ENCODE data around the gene MAPK14.
A peak's percentile ranks its signal among the peaks of the same experiment; 100 is the strongest.

MAPK14 gene

DNA sequence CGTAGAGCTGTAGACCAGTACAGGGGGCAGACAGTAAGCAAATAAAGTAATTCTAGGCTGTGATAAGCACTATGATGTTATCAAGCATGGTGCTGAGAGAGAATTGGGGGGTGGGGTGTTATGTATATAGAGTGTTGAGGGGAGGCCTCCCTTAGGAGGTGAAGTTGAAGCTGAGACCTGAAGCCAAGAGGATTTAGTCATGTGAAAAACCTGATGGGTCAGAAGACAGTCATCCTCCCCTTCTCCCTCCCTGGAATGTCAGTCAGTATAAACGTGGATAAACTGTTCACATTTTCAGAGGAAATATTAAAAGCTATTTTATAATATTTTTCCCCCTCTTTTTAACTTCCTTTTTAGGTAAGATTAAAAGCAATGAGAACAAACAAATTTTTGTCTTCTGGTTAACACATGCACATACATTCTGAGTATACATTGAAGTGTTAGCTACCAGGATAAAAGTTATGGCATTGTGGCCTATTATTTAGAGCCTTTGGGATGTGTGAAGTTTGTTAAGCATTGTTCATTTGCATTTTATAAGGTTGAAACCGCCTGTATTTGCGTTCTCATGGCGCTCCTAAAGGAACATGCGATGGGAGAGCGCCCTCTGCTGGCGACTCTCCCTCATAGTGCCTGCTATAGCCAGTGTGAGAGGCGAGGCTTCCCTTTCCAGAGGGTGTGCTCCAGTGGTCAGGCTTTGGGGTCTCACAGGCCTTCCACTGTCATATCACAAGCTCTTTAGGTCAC lies 67.3 kb downstream of the MAPK14 start:
- TF ChIP-seq, protein P1, sequence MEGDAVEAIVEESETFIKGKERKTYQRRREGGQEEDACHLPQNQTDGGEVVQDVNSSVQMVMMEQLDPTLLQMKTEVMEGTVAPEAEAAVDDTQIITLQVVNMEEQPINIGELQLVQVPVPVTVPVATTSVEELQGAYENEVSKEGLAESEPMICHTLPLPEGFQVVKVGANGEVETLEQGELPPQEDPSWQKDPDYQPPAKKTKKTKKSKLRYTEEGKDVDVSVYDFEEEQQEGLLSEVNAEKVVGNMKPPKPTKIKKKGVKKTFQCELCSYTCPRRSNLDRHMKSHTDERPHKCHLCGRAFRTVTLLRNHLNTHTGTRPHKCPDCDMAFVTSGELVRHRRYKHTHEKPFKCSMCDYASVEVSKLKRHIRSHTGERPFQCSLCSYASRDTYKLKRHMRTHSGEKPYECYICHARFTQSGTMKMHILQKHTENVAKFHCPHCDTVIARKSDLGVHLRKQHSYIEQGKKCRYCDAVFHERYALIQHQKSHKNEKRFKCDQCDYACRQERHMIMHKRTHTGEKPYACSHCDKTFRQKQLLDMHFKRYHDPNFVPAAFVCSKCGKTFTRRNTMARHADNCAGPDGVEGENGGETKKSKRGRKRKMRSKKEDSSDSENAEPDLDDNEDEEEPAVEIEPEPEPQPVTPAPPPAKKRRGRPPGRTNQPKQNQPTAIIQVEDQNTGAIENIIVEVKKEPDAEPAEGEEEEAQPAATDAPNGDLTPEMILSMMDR (IDR thresholded peaks at IDR 0.05; ENCODE audit: low read depth, low read length), result peak; percentile 78
- no peak overlapping the region for H3K4me3 ChIP-seq (ENCODE audit: low read depth, low read length)

DNA sequence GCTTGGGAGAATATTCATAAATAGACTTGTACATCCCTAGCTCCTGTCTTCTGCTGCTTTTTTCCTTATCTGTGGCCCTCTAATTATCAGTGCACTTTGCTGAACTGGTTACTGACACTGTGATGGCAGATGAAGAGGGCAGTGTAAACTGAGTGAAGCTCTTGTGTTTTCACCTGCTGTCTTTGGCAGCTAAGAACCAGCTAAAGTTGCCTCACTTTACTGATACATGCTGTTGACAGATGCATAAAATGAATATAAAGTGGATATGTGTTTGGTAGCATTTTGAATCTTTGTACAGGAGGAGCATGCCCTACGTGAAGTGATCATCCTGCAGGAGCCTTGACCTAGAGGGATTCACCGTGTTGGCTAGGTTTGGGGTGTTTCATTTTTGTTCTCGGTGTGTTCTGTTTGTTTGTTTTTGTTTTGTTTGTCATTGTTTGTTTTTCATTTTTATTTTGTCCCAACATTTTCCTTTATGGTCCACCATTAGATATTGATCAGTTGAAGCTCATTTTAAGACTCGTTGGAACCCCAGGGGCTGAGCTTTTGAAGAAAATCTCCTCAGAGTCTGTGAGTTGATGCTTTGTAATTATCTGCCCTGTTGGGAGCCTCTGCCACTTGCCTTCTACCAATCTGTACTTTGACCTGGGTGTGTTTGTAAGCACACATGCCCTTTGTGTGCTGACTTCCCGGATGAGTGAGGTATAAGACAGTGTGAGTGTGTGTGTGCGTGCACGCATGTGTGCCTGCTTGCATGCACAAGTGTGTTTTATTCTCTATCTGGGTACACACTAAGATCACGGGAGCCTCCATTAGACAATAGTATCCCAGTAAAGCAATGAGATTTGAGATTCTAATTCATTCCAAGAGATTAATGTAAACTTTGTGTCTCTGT lies 68.1 kb downstream of the MAPK14 start:
- H3K4me3 ChIP-seq (ENCODE audit: low read depth, low read length), result no peak overlapping the region
- TF ChIP-seq, protein P1 (IDR thresholded peaks at IDR 0.05; ENCODE audit: low read depth, low read length), result no peak

DNA sequence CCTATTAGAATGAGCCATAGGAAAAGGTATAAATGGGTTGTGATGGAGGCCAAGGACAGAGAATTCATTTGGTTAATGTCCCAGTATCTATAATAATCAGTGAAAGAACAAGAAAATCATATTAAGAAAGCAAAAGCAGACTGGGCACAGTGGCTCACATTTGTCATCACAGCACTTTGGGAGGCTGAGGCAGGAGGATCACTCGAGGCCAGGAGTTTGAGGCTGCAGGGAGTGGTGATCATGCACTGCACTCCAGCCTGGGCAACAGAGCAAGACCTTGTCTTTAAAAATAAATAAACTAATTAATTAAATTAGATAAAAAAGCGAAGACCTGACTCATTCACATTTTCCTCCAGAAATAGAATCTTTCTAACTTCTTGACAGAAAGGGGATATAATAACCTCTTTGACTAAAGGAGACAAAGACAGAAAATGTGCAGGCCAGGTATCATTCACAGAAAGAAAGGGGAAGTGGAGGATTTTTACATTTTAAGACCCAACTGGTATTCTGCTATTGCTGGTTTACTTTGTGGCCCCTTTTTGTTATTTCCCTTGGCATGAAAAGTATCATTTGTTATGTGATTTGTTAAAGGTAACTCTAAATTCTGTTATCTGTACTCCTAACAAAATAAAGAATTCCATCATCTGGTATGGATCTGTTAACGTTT lies 70.8 kb downstream of the MAPK14 start:
- TF ChIP-seq, protein P1 (IDR thresholded peaks at IDR 0.05; ENCODE audit: low read depth, low read length), result no peak
- H3K4me3 ChIP-seq (ENCODE audit: low read depth, low read length), result no peak overlapping the region

DNA sequence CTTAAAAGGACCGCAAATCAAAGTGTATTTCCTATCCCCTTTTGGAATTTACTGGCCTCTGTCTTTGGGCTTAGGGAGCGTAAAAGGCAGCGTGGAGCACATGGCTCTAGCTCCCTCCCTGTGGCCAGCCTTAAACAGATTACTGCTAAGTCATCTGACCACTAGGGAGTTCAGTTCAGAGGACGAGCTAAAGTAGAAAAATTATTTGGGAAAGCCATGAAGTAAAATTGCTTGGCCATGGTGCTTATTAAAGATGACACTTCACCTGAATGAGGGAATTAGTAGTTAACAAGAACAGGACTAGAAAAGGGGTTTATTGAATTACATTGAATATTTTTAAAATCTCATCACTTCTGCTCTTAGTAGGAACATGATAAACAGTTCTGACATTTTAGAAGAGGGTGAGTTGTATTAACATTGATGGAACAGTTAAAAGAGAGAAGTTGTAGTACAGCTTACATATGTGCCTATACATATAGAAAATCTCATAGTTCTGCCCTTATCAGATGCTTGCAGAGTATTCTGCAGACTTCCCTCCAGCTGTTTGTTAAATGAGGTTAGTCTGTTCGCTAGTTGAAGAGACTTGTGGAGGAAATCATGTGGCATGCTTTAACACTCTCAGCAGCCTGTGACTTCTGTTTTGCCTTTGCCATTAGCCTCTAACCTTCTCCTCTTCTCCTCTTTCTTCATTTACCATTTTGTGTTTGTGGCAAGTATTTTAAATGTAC lies 71.5 kb downstream of the MAPK14 start:
- no peak overlapping the region for H3K4me3 ChIP-seq (ENCODE audit: low read depth, low read length)
- TF ChIP-seq, protein P1 (IDR thresholded peaks at IDR 0.05; ENCODE audit: low read depth, low read length), result no peak

DNA sequence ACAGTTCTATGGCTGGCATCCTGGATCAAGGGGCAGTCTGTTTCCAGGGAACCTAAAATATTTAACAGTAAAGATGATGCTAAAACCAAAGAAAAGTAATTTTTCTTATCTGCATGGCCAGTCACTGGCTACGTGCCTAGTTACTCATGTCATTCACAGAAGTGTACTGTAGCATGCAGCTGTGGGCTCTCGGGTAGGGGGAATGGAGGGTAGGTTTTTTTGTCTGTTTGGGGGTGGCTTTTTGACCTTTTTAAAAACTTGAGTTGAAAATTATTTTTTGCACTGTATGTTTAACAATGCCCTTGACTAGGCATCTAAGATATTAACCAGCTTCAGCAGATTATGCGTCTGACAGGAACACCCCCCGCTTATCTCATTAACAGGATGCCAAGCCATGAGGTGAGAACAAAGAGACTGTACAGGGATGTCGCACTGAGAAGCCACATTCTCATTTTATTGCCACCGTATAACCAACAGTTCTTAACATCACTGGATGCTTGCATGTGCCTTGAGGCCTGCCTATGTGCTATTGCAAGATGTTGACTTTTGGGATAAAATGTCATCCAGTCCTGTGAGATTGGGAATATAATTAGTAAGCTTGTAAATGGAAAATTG lies 72.4 kb downstream of the MAPK14 start:
- TF ChIP-seq, protein P1 (IDR thresholded peaks at IDR 0.05; ENCODE audit: low read depth, low read length), result no peak
- H3K4me3 ChIP-seq (ENCODE audit: low read depth, low read length), result no peak overlapping the region

DNA sequence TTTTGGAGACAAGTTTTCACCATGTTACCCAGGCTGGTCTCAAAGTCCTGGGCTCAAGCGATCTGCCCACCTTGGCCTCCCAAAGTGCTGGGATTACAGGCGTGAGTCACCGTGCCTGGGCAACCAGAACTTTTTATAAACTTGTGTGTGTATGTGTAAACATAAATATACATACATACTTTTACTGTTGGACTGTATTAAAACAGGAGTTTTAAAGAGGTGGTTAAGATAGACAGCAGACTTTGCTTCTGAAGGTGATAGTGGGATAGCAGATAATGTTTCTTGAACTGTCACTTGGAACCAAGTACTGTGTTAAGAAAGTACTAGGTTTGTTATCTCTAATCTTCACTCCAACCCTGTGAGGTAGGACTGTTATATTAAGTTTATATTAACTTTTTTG lies 74.1 kb downstream of the MAPK14 start:
- no peak overlapping the region for H3K4me3 ChIP-seq (ENCODE audit: low read depth, low read length)
- TF ChIP-seq, protein P1 (IDR thresholded peaks at IDR 0.05; ENCODE audit: low read depth, low read length), result no peak

Data from WI38 (cell line).